HG02981 (cell line): ENCODE measurements around the gene SYNE2.

Source experiments
- ATAC-seq: cut with Tn5 transposase; IDR thresholded peaks from one replicate; pipeline ENCODE4 v1.9.1; 2021; ENCODE audit warnings: mild to moderate bottlenecking, moderate library complexity; ENCODE audit not compliant: unreplicated experiment

Gene SYNE2

DNA sequence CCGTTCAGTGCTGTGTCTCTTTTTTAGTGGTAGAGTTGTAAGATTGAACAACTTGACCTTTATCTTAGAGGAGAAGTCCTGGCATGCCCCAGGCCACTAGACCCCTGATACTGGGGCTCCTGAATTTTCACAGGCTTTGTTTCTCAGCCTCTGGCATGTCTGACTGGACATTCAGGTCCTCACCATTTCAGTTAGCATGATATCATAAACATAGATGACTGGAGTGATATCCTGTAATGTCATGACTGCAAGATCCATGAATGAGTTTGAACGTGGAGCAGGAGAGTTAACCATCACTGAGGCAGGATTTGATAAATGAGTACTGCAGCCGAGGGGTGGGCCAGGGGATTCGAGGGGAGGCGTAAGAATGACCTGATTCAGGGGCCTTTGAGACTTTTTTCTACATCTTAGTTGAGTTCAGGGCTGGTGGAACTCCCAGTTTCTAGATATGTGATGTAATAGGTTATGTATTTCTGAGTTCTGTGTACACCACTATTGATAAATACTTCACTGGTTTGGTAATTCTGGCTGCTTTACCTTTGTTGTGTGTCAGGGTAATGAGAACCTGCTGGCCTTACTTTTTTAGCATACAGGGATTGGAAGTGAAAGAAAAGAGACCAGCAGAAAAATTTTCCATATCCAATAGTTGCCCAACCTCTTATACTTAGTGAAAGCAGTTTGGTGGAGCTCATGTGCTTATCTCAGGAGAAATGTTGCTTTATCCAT lies 217.0 kb downstream of the SYNE2 start:
- no peak for ATAC-seq

DNA sequence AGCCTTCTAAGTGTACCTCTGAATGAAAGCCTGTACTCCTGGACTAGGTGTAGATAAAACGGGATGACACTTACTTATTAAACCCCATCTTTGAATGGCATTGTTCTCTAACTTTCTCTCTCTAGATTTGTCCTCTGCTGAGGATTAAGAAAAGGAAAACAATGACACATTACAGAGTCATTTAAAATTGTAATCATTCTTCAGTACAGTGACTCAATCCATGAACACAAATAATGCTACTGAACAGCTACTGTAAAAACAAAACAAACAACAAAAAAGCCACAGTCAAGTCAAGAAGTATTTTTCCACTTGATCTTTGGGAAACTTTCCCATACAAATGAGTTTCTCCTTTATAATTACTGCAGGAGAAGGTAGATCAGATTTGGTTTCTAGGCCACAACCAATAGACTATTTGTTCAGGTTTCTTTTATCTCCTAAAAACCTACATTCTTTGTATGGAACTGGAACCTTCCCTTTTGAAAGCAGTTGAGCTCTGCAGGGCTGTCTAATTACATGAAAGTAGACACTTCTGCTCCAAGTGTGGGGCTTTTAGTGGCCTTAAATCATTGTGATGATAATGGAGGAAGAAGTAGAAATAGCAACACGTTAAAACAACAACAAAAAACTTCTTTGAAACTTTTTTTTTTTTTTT lies 222.3 kb downstream of the SYNE2 start:
- no peak for ATAC-seq

GRCh38 chr14:64075613-64076005 lies 222.8 kb downstream of the SYNE2 start:
- no peak for ATAC-seq

- no peak for ATAC-seq
Observed at GRCh38 chr14:64080452-64080851, 227.6 kb downstream of the SYNE2 start.

GRCh38 chr14:64081174-64081746 lies 228.5 kb downstream of the SYNE2 start:
- no peak for ATAC-seq

DNA sequence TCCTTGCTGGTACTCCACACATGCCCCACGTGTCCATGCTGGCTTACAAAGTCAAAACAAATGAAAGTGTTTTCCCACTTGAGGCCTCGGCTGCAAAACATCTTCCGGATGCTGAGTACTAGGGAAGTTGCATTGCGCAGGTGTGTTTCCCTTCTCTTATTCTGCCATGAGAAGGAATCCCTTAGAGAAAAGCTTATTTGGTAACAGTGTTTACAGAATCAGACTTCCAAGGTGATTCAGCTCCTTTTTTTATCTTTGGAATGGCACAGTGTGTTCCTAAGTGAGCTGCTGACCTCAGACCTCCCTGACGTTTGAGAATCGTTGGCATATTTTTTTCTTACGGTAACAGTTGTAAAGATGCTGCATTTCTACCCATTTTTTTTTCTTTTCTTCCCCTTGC lies 230.0 kb downstream of the SYNE2 start:
- ATAC-seq, result no peak

GRCh38 chr14:64088647-64088964 lies 235.8 kb downstream of the SYNE2 start:
- no peak for ATAC-seq

DNA sequence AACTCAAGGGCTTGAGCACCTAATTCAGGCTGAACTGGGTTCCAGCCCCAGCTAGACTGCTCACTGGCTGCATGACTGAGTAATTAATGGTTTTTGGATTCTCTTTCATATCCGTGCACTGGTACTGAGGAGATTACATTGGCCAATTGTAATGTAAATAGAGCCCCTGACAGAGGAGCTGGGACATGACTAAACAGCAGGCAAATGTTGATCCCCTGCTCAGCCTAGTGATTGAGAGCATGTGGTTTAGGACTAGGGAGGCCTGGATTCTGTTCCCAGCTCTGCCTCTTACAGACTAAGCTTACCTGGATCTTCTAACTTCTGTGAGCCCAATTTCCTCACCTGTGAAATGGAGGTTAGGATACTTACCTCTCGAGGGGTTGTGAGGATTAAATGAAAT lies 237.1 kb downstream of the SYNE2 start:
- ATAC-seq, result no peak

DNA sequence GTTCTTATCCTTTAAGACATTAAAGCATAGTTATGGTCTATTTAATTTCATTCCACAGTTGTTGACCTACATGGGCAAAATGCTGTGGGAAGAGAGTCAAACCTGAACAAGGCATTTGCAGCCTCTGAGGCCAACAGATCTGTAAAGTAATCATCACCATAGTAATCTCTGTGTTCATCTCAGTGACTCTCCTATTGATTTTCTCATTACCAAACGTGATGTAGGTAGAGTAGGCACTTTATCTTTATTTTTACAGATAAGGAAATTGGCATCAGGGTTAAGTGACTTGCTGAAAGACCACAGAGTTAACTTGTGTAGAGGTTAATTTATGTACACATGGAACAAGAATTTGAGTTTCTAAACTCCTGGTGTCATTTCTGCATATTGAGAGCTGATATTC lies 238.4 kb downstream of the SYNE2 start:
- ATAC-seq, result no peak

- ATAC-seq, result no peak
Observed at GRCh38 chr14:64092338-64092737, 239.5 kb downstream of the SYNE2 start.

- ATAC-seq, result no peak
Observed at GRCh38 chr14:64092940-64093339, 240.1 kb downstream of the SYNE2 start.

GRCh38 chr14:64095620-64096019 lies 242.8 kb downstream of the SYNE2 start:
- ATAC-seq, result no peak

GRCh38 chr14:64098120-64098519 lies 245.3 kb downstream of the SYNE2 start:
- no peak for ATAC-seq

- no peak for ATAC-seq
Observed at GRCh38 chr14:64107438-64107837, 254.6 kb downstream of the SYNE2 start.

DNA sequence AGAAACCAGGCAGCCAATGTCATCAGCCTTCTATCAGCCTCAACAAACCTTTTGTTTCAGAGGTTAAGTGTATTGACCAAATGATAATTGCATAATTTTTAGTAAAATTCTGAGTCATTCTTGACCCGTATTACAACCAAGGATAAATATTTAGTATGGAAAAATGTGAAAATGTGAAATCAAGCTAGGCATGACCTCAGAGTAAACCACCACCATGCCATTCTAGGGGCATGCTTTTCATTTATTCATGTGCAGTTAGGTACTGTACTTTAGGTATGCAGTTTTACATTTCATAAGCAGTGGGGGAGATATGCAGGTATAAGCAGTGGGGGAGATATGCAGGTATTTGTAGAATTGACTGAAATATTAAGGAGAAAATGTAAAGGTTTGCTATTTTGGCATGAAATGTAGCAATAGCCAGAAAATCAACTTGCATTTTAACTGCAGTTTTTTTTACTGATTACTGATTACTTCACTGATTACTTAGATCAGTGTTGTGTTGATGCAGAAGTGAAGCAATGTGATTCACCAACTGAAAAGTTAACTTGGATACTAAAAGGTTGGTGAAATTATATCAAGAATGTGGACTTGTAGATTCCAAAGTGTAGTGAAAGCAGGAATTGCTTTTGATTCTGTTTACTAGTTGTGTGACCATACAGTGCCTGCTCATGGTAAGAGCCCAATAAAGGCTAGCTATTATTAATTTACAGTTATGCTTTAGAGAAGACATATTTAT lies 257.2 kb downstream of the SYNE2 start:
- no peak for ATAC-seq

DNA sequence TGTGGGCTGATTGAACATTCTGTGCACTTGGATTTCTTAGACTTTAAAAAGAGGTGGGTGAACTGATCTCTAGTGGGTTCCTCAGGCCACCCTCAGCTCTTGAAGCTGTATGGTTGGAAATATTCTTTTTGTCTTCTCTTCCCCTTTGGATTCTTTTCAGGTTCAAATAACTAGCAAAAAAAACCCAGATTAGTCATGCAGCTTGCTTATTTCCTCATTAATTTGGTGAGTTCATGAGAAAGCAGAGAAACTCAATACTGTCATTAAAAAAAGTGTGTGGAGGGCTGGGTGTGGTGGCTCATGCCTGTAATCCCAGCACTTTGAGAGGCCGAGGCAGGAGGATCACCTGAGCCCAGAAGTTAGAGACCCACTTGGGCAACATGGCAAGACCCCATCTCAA lies 258.0 kb downstream of the SYNE2 start:
- no peak for ATAC-seq

GRCh38 chr14:64112867-64113678 lies 260.3 kb downstream of the SYNE2 start:
- no peak for ATAC-seq

- no peak for ATAC-seq
Observed at GRCh38 chr14:64114166-64114565, 261.4 kb downstream of the SYNE2 start.

GRCh38 chr14:64114796-64115195 lies 262.0 kb downstream of the SYNE2 start:
- no peak for ATAC-seq

DNA sequence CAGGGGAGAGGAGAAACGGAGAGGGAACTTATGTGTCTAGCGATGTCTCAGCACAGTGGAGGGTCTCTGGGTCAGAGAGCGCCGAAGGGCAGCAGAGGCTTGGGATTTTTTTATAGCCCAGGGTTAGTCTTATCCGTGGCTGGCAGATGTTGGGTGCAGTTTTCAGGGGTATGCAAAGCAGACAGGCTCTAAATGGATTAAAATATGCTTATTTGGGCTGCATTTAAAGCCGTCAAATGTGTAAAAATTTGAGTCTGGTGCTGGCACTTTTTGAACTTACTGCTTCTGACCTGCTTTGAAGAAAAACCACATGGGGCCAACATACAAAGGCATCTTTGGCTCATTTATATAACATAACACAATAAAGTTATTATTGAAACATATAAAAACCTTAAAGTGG lies 262.6 kb downstream of the SYNE2 start:
- ATAC-seq, result no peak
